Measurements from ENCODE around the gene PTPRN2. TPM values are rescaled to one million over a fixed set of nuclear protein-coding genes. Genes with fewer than 3 reads are reported as not detected.

PTPRN2 gene
- total and polyA plus RNA-seq, 2 donors (not counting 3 experiments of a cell fraction or from before 2014, with no cell fraction given): 0.62 to 0.88 TPM

DNA sequence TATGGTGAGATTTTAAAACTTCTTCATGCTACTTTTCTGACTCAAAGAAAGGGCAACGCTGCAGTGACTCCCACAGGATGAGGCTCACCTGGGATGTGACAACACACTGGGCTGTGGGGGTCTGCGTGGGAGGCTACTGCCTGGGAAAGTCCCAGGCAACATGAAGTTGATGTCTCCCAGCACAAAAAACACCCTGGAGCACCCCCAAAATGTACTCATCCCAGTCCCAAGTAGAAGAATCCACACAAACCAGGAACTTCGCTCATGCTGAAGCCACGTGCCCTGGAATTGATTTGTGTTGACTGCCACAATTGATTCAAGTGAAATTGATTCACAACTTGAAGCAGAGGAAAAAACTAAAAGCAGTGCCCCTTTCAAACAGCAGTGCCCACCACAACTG lies 24.9 kb upstream of the PTPRN2 start:
- H3K27me3 ChIP-seq (ENCODE audit: control insufficient read depth in 2 of 2, insufficient read depth in 2 of 2, low read length in 2 of 2): no peaks in the 10 kb centered on the region
- intact Hi-C loops (cut with micrococcal nuclease): no loop called here

GRCh38 chr7:158611541-158611940 lies 23.9 kb upstream of the PTPRN2 start:
- DNase-seq (ENCODE audit: low read depth, low spot score) (no peak), FAIRE-seq (no peak)
- H4K20me1 ChIP-seq (replicated peaks; ENCODE audit: control insufficient read depth, extremely low read depth, insufficient read depth, low read length): no peaks in the 10 kb centered on the region
- CTCF ChIA-PET: interaction anchor here (0.9 kb wide), 1 partner anchor 365 kb away, joined by 3 read pairs; no protein-coding TSS in a partner anchor
- no peaks in the 10 kb centered on the region for H3K79me2 ChIP-seq (ENCODE audit: control insufficient read depth, insufficient read depth, low read length)
- no peak for TF ChIP-seq FOS (IDR thresholded peaks at IDR 0.05; ENCODE audit: borderline replicate concordance, insufficient read depth, low read length)
- no peak for TF ChIP-seq GATA2 (IDR thresholded peaks at IDR 0.05; ENCODE audit: insufficient read depth, insufficient read length, low read depth, low read length)
- no peak for TF ChIP-seq EZH2 (IDR thresholded peaks at IDR 0.05; ENCODE audit: borderline replicate concordance, low read depth, low read length, severe bottlenecking)
- TF ChIP-seq, protein P1, sequence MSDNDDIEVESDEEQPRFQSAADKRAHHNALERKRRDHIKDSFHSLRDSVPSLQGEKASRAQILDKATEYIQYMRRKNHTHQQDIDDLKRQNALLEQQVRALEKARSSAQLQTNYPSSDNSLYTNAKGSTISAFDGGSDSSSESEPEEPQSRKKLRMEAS (IDR thresholded peaks at IDR 0.05; ENCODE audit: insufficient read depth, insufficient read length): no peak
- TF ChIP-seq, protein P2, sequence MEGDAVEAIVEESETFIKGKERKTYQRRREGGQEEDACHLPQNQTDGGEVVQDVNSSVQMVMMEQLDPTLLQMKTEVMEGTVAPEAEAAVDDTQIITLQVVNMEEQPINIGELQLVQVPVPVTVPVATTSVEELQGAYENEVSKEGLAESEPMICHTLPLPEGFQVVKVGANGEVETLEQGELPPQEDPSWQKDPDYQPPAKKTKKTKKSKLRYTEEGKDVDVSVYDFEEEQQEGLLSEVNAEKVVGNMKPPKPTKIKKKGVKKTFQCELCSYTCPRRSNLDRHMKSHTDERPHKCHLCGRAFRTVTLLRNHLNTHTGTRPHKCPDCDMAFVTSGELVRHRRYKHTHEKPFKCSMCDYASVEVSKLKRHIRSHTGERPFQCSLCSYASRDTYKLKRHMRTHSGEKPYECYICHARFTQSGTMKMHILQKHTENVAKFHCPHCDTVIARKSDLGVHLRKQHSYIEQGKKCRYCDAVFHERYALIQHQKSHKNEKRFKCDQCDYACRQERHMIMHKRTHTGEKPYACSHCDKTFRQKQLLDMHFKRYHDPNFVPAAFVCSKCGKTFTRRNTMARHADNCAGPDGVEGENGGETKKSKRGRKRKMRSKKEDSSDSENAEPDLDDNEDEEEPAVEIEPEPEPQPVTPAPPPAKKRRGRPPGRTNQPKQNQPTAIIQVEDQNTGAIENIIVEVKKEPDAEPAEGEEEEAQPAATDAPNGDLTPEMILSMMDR (IDR thresholded peaks at IDR 0.05; ENCODE audit: extremely low read depth in 1 of 2, insufficient read depth in 1 of 2, low read depth in 1 of 2, low read length in 2 of 2): no peak
- TF ChIP-seq POLR2A (IDR thresholded peaks at IDR 0.05; ENCODE audit: low read depth, low read length): no peak
- H3K27ac ChIP-seq (ENCODE audit: insufficient read depth, low read depth, low read length): no peak overlapping the region
- dilution Hi-C loops (cut with MboI; ENCODE audit: extremely low pct_ligation_motif_present, low sequenced_read_pairs): no loop called here
- intact Hi-C loops (cut with micrococcal nuclease): no loop called here
- H3K27me3 ChIP-seq (ENCODE audit: control insufficient read depth in 2 of 2, insufficient read depth in 2 of 2, low read length in 2 of 2): no peaks in the 10 kb centered on the region
- no TSS peak for BruUV-seq (replicated peaks)
- H3K4me3 ChIP-seq (replicated peaks in 1 of 3; ENCODE audit: insufficient read depth in 1 of 3, low read depth in 1 of 3, low read length in 3 of 3): no peak overlapping the region
- no peak overlapping the region for H3K9ac ChIP-seq (replicated peaks; ENCODE audit: extremely low read depth, insufficient read depth, low read length)
- no peaks in the 10 kb centered on the region for H3K9me1 ChIP-seq (replicated peaks; ENCODE audit: control insufficient read depth, extremely low read depth, insufficient read depth, low read length)
- POLR2A ChIA-PET: no interaction called here
- H3K4me2 ChIP-seq (ENCODE audit: insufficient read depth, low read length): no peak overlapping the region
- H3K36me3 ChIP-seq (ENCODE audit: control insufficient read depth in 2 of 2, extremely low read depth in 1 of 2, insufficient read depth in 2 of 2, low read length in 2 of 2): no peaks in the 10 kb centered on the region
- H3K4me1 ChIP-seq (ENCODE audit: control insufficient read depth, extremely low read depth, insufficient read depth, low read length): no peaks in the 10 kb centered on the region
- no peak overlapping the region for H2AFZ ChIP-seq (ENCODE audit: low read depth, low read length)
- H3K9me3 ChIP-seq (replicated peaks; ENCODE audit: control insufficient read depth, insufficient read depth, low read length): no peaks in the 10 kb centered on the region

More for the DNA sequence above, 24.9 kb upstream of the PTPRN2 start:
- Histone ChIP-seq H3K9ac (replicated peaks; ENCODE audit: extremely low read depth, insufficient read depth, low read length) (no peak overlapping the region), H2AFZ (ENCODE audit: low read depth, low read length) (no peak overlapping the region), H3K4me3 (replicated peaks in 1 of 3; ENCODE audit: insufficient read depth in 1 of 3, low read depth in 1 of 3, low read length in 3 of 3) (no peak overlapping the region), H3K79me2 (ENCODE audit: control insufficient read depth, insufficient read depth, low read length) (no peaks in the 10 kb centered on the region), H3K4me2 (ENCODE audit: insufficient read depth, low read length) (no peak overlapping the region), H4K20me1 (replicated peaks; ENCODE audit: control insufficient read depth, extremely low read depth, insufficient read depth, low read length) (no peaks in the 10 kb centered on the region), H3K36me3 (ENCODE audit: control insufficient read depth in 2 of 2, extremely low read depth in 1 of 2, insufficient read depth in 2 of 2, low read length in 2 of 2) (no peaks in the 10 kb centered on the region), H3K27ac (ENCODE audit: insufficient read depth, low read depth, low read length) (no peak overlapping the region), H3K9me1 (replicated peaks; ENCODE audit: control insufficient read depth, extremely low read depth, insufficient read depth, low read length) (no peaks in the 10 kb centered on the region), H3K4me1 (ENCODE audit: control insufficient read depth, extremely low read depth, insufficient read depth, low read length) (no peaks in the 10 kb centered on the region), H3K9me3 (replicated peaks; ENCODE audit: control insufficient read depth, insufficient read depth, low read length) (no peaks in the 10 kb centered on the region)
- CTCF ChIA-PET: no interaction called here
- FAIRE-seq (no peak), DNase-seq (ENCODE audit: low read depth, low spot score) (no peak)
- dilution Hi-C loops (cut with MboI; ENCODE audit: extremely low pct_ligation_motif_present, low sequenced_read_pairs): no loop called here
- no TSS peak for BruUV-seq (replicated peaks)
- TF ChIP-seq GATA2 (IDR thresholded peaks at IDR 0.05; ENCODE audit: insufficient read depth, insufficient read length, low read depth, low read length): no peak
- TF ChIP-seq POLR2AphosphoS5 (IDR thresholded peaks at IDR 0.05; ENCODE audit: insufficient read depth, low read depth, low read length): no peak
- TF ChIP-seq, protein P1 (IDR thresholded peaks at IDR 0.05; ENCODE audit: insufficient read depth, insufficient read length): no peak
- TF ChIP-seq, protein P2 (IDR thresholded peaks at IDR 0.05; ENCODE audit: extremely low read depth in 1 of 2, insufficient read depth in 1 of 2, low read depth in 1 of 2, low read length in 2 of 2): no peak
- TF ChIP-seq MYC (IDR thresholded peaks at IDR 0.05; ENCODE audit: low read depth, low read length): no peak
- POLR2A ChIA-PET: no interaction called here

Measured in endothelial cell of umbilical vein (primary cell).